T-cell (primary cell): Measurements from ENCODE around the gene PLA2G12A. TPM values are rescaled to one million over a fixed set of nuclear protein-coding genes. Genes with fewer than 3 reads are reported as not detected.

Experiments used
- ATAC-seq, 4 experiments: fragments of 200-7000 bp in 3 of 4; fragments of 150-1000 bp in 1 of 4; cut with Tn5 transposase; replicated peaks in 1 of 4; 1 replicate in 3 of 4; 2 replicates in 1 of 4; pipeline ENCODE4 v1.10.0; 2021; ENCODE audit warnings: moderate library complexity in 3 of 4, mild to moderate bottlenecking in 2 of 4, moderate number of reproducible peaks in 1 of 4
- CTCF ChIA-PET, 2 donors: fragments of 300-600 bp; sonication (Branson Sonifier 250); formaldehyde crosslinking; loops; one replicate each; lab custom pipeline; 2022; ENCODE audit warnings: antibody characterized with exemption in 2 of 2; lab: Charles Lee
- POLR2A ChIA-PET, 2 donors: fragments of 300-600 bp; sonication (Branson Sonifier 250); formaldehyde crosslinking; loops; one replicate each; lab custom pipeline; 2022; ENCODE audit warnings: antibody characterized with exemption in 2 of 2; lab: Charles Lee
- DNase-seq, 35 experiments: peaks; one replicate each; pipeline versions ENCODE4 v3.0.0 to v3.0.0-alpha.2; 2013 to 2023
- H3K27ac ChIP-seq: one replicate; pipeline ENCODE4 v1.5.1; 2013; ENCODE audit warnings: low read length
- H3K27me3 ChIP-seq, 2 experiments: replicated peaks in 1 of 2; 1 replicate in 1 of 2; 2 replicates in 1 of 2; pipeline versions ENCODE4 v1.6.1 to v1.7.0; 2013; ENCODE audit warnings: low read length in 1 of 2, mixed read lengths in 1 of 2; ENCODE audit not compliant: control insufficient read depth in 2 of 2, insufficient read depth in 2 of 2; ENCODE audit errors: extremely low read depth in 1 of 2
- H3K36me3 ChIP-seq, 2 donors: 1 replicate in 1 of 2; 2 replicates in 1 of 2; pipeline versions ENCODE4 v1.6.1 to v1.7.0; 2013; ENCODE audit warnings: low read length in 1 of 2; ENCODE audit not compliant: control insufficient read depth in 2 of 2, insufficient read depth in 1 of 2; ENCODE audit errors: extremely low read depth in 1 of 2
- H3K4me1 ChIP-seq, 2 experiments: 1 replicate in 1 of 2; 2 replicates in 1 of 2; pipeline versions ENCODE4 v1.6.1 to v1.7.0; 2013; ENCODE audit warnings: low read length in 2 of 2, mixed read lengths in 1 of 2; ENCODE audit not compliant: insufficient read depth in 2 of 2, control insufficient read depth in 1 of 2; ENCODE audit errors: extremely low read depth in 1 of 2
- H3K4me3 ChIP-seq, 2 donors: 1 replicate in 1 of 2; 2 replicates in 1 of 2; pipeline versions ENCODE4 v1.5.1 to v1.7.0; 2013; ENCODE audit warnings: mild to moderate bottlenecking in 2 of 2, low read length in 1 of 2, moderate library complexity in 1 of 2; ENCODE audit not compliant: control insufficient read depth in 1 of 2; ENCODE audit errors: extremely low read depth in 1 of 2
- H3K9me3 ChIP-seq: 2 replicates; pipeline ENCODE4 v1.7.0; 2013
- H3K27ac Mint-ChIP-seq, 2 donors: one replicate each; pipeline ENCODE4 v1.8.0; 2020 to 2021; ENCODE audit warnings: mild to moderate bottlenecking in 2 of 2, mixed read lengths in 2 of 2
- H3K27me3 Mint-ChIP-seq, 2 donors: one replicate each; pipeline ENCODE4 v1.8.0; 2021 to 2022; ENCODE audit warnings: mixed read lengths in 2 of 2
- H3K36me3 Mint-ChIP-seq: one replicate; pipeline ENCODE4 v1.8.0; 2021; ENCODE audit warnings: mixed read lengths
- H3K4me1 Mint-ChIP-seq, 3 donors: one replicate each; pipeline ENCODE4 v1.8.0; 2020 to 2022; ENCODE audit warnings: mixed read lengths in 3 of 3, mild to moderate bottlenecking in 1 of 3
- H3K4me3 Mint-ChIP-seq, 3 donors: one replicate each; pipeline ENCODE4 v1.8.0; 2020 to 2022; ENCODE audit warnings: mild to moderate bottlenecking in 3 of 3, mixed read lengths in 3 of 3, moderate library complexity in 3 of 3
- H3K9me3 Mint-ChIP-seq, 3 donors: one replicate each; pipeline ENCODE4 v1.8.0; 2020 to 2022; ENCODE audit warnings: mixed read lengths in 3 of 3
- whole genome bisulfite sequencing: methylation state at CpG from one replicate; pipeline ENCODE4 v1.1.5; 2013; ENCODE audit warnings: missing lambda C conversion rate; ENCODE audit not compliant: insufficient coverage; 5-methylcytosine and 5-hydroxymethylcytosine counted together
- total RNA-seq, 35 experiments: library from RNA in 6 of 35; stranded (reverse) in 6 of 35; fragments of 120-200 nt in 1 of 35; gene quantifications; one replicate each; pipeline versions ENCODE4 v1.2.1 to v1.2.4 and lab custom pipeline; 2013 to 2026

The PLA2G12A gene
- total RNA-seq, 5 donors from 2014 or later (not counting 1 experiment from before 2014, with no cell fraction given), result 11.4 to 20.6 (median 18.1) TPM

DNA sequence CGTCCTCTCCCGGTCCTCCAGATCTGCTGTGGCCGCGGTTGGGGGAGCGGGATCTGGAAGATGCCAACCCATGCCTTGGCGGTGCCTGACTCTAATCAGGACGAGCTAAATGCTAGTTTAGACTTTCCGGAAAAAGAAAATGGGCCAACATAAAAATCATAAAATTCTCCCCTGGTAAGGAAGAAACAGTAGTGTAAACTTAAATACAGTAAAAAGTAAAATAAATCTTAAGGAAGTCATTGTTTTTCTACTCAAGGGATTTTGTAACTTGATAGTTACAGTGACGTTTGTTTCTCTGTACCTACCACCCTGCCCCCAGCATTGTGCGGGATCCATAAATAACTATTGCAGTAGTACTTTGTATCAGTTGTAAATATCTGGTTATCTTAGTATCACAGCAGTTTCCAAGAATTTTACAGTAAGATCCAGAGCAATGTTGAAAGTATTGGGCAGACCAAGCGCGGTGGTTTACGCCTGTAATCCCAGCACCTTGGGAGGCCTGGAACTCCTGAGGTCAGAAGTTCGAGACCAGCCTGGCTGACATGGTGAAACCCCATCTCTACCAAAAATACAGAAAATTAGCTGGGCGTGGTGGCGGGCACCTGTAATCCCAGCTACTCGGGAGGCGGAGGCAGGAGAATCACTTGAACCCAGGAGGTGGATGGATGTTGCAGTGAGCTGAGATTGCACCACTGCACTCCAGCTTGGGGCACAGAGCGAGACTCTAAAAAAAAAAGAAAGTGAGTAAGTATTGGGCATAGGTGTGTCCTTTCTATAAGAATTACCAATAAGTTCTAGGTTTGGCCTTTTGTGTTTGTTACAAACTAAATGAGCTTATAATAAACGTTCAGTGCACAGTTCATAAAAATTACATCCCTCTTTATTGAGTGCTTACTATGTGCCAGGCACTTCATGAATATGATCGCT lies 1.0 kb upstream of the PLA2G12A start:
- no peaks in the 10 kb centered on the region for H3K27me3 Mint-ChIP-seq
- POLR2A ChIA-PET, result interaction anchor here in 1 of 2 donors (0.9 kb wide), 1 partner anchor 30 kb away, joined by 3 read pairs; no protein-coding TSS in a partner anchor
- H3K27me3 ChIP-seq, result no peaks in the 10 kb centered on the region
- peaks cover 11% of the 10 kb centered on the region for H3K36me3 Mint-ChIP-seq
- H3K4me3 Mint-ChIP-seq, result peak overlapping the region; percentile 81 to 87 (median 84)
- CTCF ChIA-PET, result interaction anchor here in 1 of 2 donors (1.1 to 3.0 kb wide), 4 partner anchors 26 to 297 kb away, joined by 4 to 10 read pairs (median 4); partner anchors contain the start of genes CASP6 and SEC24B
- peak overlapping the region; percentile 67 for H3K27ac ChIP-seq
- H3K4me1 Mint-ChIP-seq, result peaks cover 22 to 33% (median 24%) of the 10 kb centered on the region in 3 donors
- no peak for ATAC-seq
- H3K27ac Mint-ChIP-seq, result peak overlapping the region; percentile 73 to 85
- H3K4me1 ChIP-seq, result peaks cover 11 to 12% of the 10 kb centered on the region in 2 experiments
- DNase-seq, result no peak
- 41% methylated on average over 8 of the region's 21 CpGs for WGBS
- no peaks in the 10 kb centered on the region for H3K9me3 Mint-ChIP-seq
- no peaks in the 10 kb centered on the region for H3K9me3 ChIP-seq
- no peaks in the 10 kb centered on the region for H3K36me3 ChIP-seq
- peak overlapping the region; percentile 82 to 95 for H3K4me3 ChIP-seq

DNA sequence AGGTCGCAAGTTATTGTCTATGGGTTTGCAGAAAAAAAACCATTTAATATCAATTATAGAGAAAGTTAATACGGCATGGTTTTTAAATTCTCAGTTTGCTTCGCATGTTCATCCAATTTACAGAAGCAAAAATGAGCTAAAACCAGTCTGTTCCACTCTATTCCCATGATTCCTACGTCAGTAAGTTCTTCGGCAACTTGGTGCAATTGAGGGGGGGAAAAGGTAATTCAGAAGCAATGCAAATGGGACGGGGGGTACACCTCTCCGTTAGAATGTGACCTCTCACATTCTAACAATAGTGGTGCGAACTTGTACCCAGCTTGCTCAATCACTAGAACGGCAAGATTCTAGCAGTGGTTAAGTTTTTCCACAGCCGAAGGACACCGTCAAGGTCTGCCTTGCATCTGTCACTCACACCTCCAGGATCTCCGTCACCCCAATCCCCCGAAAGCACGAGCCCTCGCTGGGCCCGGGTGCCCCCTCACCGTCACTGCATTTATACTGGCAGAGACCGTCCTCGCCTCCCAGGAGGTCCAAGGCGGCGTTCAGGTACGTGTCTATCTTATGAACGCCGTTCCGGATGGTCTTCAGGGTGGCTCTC lies 653 bp downstream of the PLA2G12A start:
- Histone ChIP-seq H3K27me3 (no peaks in the 10 kb centered on the region), H3K4me1 (peaks cover 11 to 12% of the 10 kb centered on the region in 2 experiments), H3K36me3 (peaks cover 0 to 2% of the 10 kb centered on the region in 2 donors), H3K4me3 (peak overlapping the region; percentile 57 to 78), H3K9me3 (no peaks in the 10 kb centered on the region), H3K27ac (no peak overlapping the region)
- ATAC-seq (no peak), DNase-seq (peak in 2 of 35 experiments; percentile 1 to 5)
- H3K27ac Mint-ChIP-seq, result peak overlapping the region; percentile 40 to 83
- H3K27me3 Mint-ChIP-seq, result no peaks in the 10 kb centered on the region
- H3K4me1 Mint-ChIP-seq, result peaks cover 22 to 40% (median 28%) of the 10 kb centered on the region in 3 donors
- peaks cover 17% of the 10 kb centered on the region for H3K36me3 Mint-ChIP-seq
- POLR2A ChIA-PET, result interaction anchor here in 1 of 2 donors (0.7 kb wide), 1 partner anchor 26 kb away, joined by 15 read pairs; the partner anchor contains the start of gene CASP6
- H3K9me3 Mint-ChIP-seq, result no peaks in the 10 kb centered on the region
- H3K4me3 Mint-ChIP-seq, result peak overlapping the region; percentile 86 to 91 (median 87)
- CTCF ChIA-PET, result interaction anchor here (0.5 to 3.0 kb wide), 5 partner anchors 26 to 381 kb away, joined by 3 to 10 read pairs (median 4); partner anchors contain the start of gene CASP6 (in 1 of the 2)
- WGBS, result 1% methylated on average over 18 of the region's 25 CpGs

DNA sequence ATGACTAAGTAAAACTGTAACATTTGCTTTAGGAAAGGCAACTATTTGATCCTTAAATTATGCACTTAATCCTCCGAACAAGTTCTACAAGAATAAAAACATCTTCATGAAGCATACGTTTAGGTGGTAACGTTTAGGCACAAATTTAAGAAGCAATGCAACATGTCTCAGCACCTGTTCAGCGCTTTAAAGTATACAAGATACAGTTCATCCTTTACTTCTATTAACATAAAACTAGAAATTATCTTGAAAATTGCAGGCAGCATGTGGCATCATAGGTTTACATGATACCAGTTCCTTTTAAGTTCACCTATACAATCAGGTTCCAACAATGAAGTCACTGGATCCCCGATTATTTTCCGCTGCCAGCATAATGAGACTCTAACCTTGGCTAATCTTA lies 1.5 kb downstream of the PLA2G12A start:
- Mint-ChIP-seq H3K27ac (no peak overlapping the region), H3K4me1 (peaks cover 22 to 44% (median 28%) of the 10 kb centered on the region in 3 donors), H3K27me3 (no peaks in the 10 kb centered on the region), H3K9me3 (no peaks in the 10 kb centered on the region), H3K36me3 (peaks cover 17% of the 10 kb centered on the region), H3K4me3 (peak overlapping the region in 2 of 3 donors; percentile 86 to 87)
- peaks cover 11 to 12% of the 10 kb centered on the region in 2 experiments for H3K4me1 ChIP-seq
- CTCF ChIA-PET, result interaction anchor here (0.6 to 3.0 kb wide), 2 partner anchors 25 to 35 kb away, joined by 7 to 10 read pairs; partner anchors contain the start of gene CASP6 (in 1 of the 2)
- H3K9me3 ChIP-seq, result no peaks in the 10 kb centered on the region
- no peak overlapping the region for H3K27ac ChIP-seq
- ATAC-seq (no peak), DNase-seq (no peak)
- POLR2A ChIA-PET, result interaction anchor here in 1 of 2 donors (0.7 kb wide), 1 partner anchor 25 kb away, joined by 15 read pairs; the partner anchor contains the start of gene CASP6
- H3K27me3 ChIP-seq, result no peaks in the 10 kb centered on the region
- WGBS, result 98% methylated on average over 5 of the region's 6 CpGs
- no peak overlapping the region for H3K4me3 ChIP-seq
- peaks cover 0 to 2% of the 10 kb centered on the region in 2 donors for H3K36me3 ChIP-seq

DNA sequence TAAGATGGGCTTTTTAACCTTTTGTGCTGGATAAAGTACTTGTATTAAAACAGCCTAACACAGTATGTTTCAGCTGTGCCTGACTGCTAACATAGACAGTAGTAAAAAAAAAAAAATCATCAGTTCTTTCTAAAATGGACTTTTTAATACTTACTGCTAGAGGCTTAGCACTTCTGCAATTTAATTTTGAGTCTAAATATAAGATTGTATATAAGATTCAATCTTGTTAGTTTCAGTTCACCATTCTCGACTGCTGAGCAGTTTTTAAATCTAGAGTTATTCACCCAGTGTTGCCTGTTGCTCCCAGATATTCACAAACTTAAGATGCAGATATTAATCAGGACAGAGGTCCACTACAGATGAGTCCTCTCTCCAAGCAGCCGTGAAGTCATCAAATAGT lies 6.8 kb downstream of the PLA2G12A start:
- no peaks in the 10 kb centered on the region for H3K9me3 Mint-ChIP-seq
- no peaks in the 10 kb centered on the region for H3K27me3 Mint-ChIP-seq
- no peak for DNase-seq
- H3K4me3 Mint-ChIP-seq, result no peak overlapping the region
- Histone ChIP-seq H3K36me3 (peaks cover 0 to 2% of the 10 kb centered on the region in 2 donors), H3K4me3 (no peak overlapping the region), H3K4me1 (no peaks in the 10 kb centered on the region), H3K9me3 (no peaks in the 10 kb centered on the region), H3K27ac (no peak overlapping the region), H3K27me3 (no peaks in the 10 kb centered on the region)
- peaks cover 13 to 41% (median 20%) of the 10 kb centered on the region in 3 donors for H3K4me1 Mint-ChIP-seq
- ChIA-PET POLR2A (no interaction called here), CTCF (no interaction called here)
- H3K27ac Mint-ChIP-seq, result no peak overlapping the region
- no CpG with 5 or more reads among the region's 2 CpGs for whole genome bisulfite sequencing
- H3K36me3 Mint-ChIP-seq, result peaks cover 17% of the 10 kb centered on the region
- no peak for ATAC-seq

DNA sequence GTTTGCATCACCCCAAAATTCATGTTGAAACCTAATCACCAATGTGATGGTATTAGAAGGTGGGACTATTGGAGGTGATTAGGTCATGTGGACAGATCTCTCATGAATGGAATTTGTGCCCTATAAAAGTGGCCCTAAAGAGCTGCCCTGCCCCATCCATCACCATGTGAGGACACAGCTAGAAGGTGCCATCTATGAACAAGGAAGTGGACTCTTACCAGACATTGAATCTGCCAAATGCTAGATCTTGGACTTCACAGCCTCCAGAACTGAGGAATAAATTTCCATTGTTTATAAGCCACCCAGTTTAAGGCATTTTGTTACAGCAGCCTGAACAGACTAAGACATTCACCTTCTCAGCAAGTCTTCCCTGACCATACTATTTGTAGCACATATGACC lies 7.5 kb downstream of the PLA2G12A start:
- H3K9me3 ChIP-seq, result no peaks in the 10 kb centered on the region
- Mint-ChIP-seq H3K9me3 (no peaks in the 10 kb centered on the region), H3K4me1 (peaks cover 7 to 36% (median 16%) of the 10 kb centered on the region in 3 donors), H3K36me3 (peaks cover 20% of the 10 kb centered on the region), H3K27me3 (no peaks in the 10 kb centered on the region), H3K27ac (no peak overlapping the region), H3K4me3 (no peak overlapping the region)
- H3K4me3 ChIP-seq, result no peak overlapping the region
- no peaks in the 10 kb centered on the region for H3K4me1 ChIP-seq
- no peaks in the 10 kb centered on the region for H3K27me3 ChIP-seq
- H3K27ac ChIP-seq, result no peak overlapping the region
- POLR2A ChIA-PET, result no interaction called here
- CTCF ChIA-PET, result no interaction called here
- DNase-seq (no peak), ATAC-seq (no peak)
- H3K36me3 ChIP-seq, result peaks cover 0 to 5% of the 10 kb centered on the region in 2 donors

DNA sequence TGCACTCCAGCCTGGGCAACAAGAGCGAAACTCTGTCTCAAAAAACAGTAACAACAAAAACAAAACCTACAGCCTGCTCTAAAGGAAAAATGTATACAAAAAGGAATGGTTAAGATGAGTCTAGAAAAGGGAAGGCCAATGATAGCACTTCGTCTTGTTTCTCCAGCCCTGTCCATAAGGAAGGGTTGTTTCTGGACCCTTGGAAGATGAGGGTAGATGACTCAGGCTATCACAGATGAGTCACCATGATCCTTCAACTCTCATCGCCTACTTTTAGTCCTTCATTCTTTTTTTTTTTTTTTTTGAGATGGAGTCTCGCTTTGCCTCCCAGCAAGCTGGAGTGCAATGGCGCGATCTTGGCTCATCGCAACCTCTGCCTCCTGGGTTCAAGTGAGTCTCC lies 8.8 kb downstream of the PLA2G12A start:
- Mint-ChIP-seq H3K27ac (no peak overlapping the region), H3K9me3 (no peaks in the 10 kb centered on the region), H3K36me3 (peaks cover 26% of the 10 kb centered on the region), H3K27me3 (no peaks in the 10 kb centered on the region), H3K4me3 (no peak overlapping the region), H3K4me1 (peaks cover 7 to 28% (median 13%) of the 10 kb centered on the region in 3 donors)
- Histone ChIP-seq H3K36me3 (peaks cover 8 to 14% of the 10 kb centered on the region in 2 donors), H3K27me3 (no peaks in the 10 kb centered on the region), H3K27ac (no peak overlapping the region), H3K4me1 (no peaks in the 10 kb centered on the region), H3K4me3 (no peak overlapping the region), H3K9me3 (no peaks in the 10 kb centered on the region)
- ChIA-PET CTCF (interaction anchor here in 1 of 2 donors (0.7 kb wide), 1 partner anchor 64 kb away, joined by 11 read pairs; no protein-coding TSS in a partner anchor), POLR2A (interaction anchor here (0.6 to 0.7 kb wide), 2 partner anchors 45 to 79 kb away, joined by 4 to 5 read pairs; no protein-coding TSS in a partner anchor)
- ATAC-seq, result no peak
- DNase-seq, result no peak
- WGBS, result 94% methylated on average over 4 of the region's 7 CpGs
